Measurements from ENCODE around the gene RIC3.

- no peak for TF ChIP-seq POLR2A (IDR thresholded peaks at IDR 0.05)
- peak; percentile 30 to 79 (median 68) for TF ChIP-seq CTCF (IDR thresholded peaks at IDR 0.05)
- TF ChIP-seq EP300 (IDR thresholded peaks at IDR 0.05) = no peak
- no peak for TF ChIP-seq POLR2AphosphoS5 (IDR thresholded peaks at IDR 0.05)
These were observed 69.4 kb downstream of the RIC3 start for GRCh38 chr11:8099291-8099899.
